Heart right ventricle (tissue), 16 donors: ENCODE results near the gene SIDT2. TPM values are rescaled to one million over a fixed set of nuclear protein-coding genes. Genes with fewer than 3 reads are reported as not detected.
A peak's percentile ranks its signal among the peaks of the same experiment; 100 is the strongest.

Experiments used
- ATAC-seq, 8 donors: fragments of 200-7000 bp; cut with Tn5 transposase; one replicate each; pipeline ENCODE4 v1.9.1; 2020; ENCODE audit warnings: mild to moderate bottlenecking in 8 of 8, moderate library complexity in 8 of 8, moderate number of reproducible peaks in 1 of 8
- DNase-seq, 2 donors: peaks; one replicate each; pipeline ENCODE4 v3.0.0-alpha.2; 2020
- H3K27ac ChIP-seq, 10 donors: fragments of 200-600 bp; sonication (generic) in 2 of 10; one replicate each; pipeline versions ENCODE4 v1.5.0 to v1.8.0; 2020 to 2022; ENCODE audit warnings: mild to moderate bottlenecking in 3 of 10
- H3K27me3 ChIP-seq, 7 donors: fragments of 200-600 bp; one replicate each; pipeline ENCODE4 v1.8.0; 2021 to 2022; ENCODE audit warnings: mild to moderate bottlenecking in 2 of 7
- H3K36me3 ChIP-seq, 9 donors: fragments of 200-600 bp; sonication (generic) in 1 of 9; one replicate each; pipeline versions ENCODE4 v1.5.0 to v1.8.0; 2020 to 2022; ENCODE audit warnings: mild to moderate bottlenecking in 2 of 9
- H3K4me1 ChIP-seq, 9 donors: fragments of 200-600 bp; sonication (generic) in 1 of 9; one replicate each; pipeline versions ENCODE4 v1.5.0 to v1.8.0; 2020 to 2022; ENCODE audit warnings: mild to moderate bottlenecking in 4 of 9
- H3K4me3 ChIP-seq, 10 donors: fragments of 200-600 bp; sonication (generic) in 2 of 10; one replicate each; pipeline versions ENCODE4 v1.5.0 to v1.8.0; 2020 to 2022; ENCODE audit warnings: mild to moderate bottlenecking in 7 of 10, moderate library complexity in 2 of 10
- H3K9me3 ChIP-seq, 11 donors: fragments of 200-600 bp in 10 of 11; sonication (generic) in 2 of 11; one replicate each; pipeline versions ENCODE4 v1.5.0 to v1.8.0; 2013 to 2022; ENCODE audit warnings: mild to moderate bottlenecking in 2 of 11, control low read depth in 1 of 11, moderate library complexity in 1 of 11
- WGBS, 2 donors: extraction: QIAGEN DNeasy Blood & Tissue Kit; methylation state at CpG; one replicate each; pipeline ENCODE4 v1.1.7; 2013; ENCODE audit warnings: inconsistent platforms in 1 of 2; 5-methylcytosine and 5-hydroxymethylcytosine counted together
- intact Hi-C, 10 donors: fragments of 100-400 bp; cut with DNase I; formaldehyde crosslinking; loops; one replicate each; pipeline versions ENCODE4 v1.11.1 to v1.14.2; 2022
- polyA plus RNA-seq, 2 donors: library from polyadenylated mRNA; stranded (reverse); fragments of 200-250 nt; gene quantifications; one replicate each; pipeline ENCODE4 v1.2.3, GENCODE V29; 2013
- total RNA-seq, 10 donors: library from RNA; stranded (reverse); fragmentation: NEBNext Ultra II Directional in 3 of 10; extraction: Animal tissue kit (Norgen Biotek cat#: 25700) in 3 of 10; gene quantifications; one replicate each; pipeline versions ENCODE4 v1.2.1 to v1.2.4, GENCODE V29; 2021 to 2023
- TF ChIP-seq, protein P1 (sequence below), 9 donors: fragments of 200-600 bp; sonication (generic) in 2 of 9; IDR thresholded peaks; one replicate each; pipeline versions ENCODE4 v1.5.0 to v1.8.0; 2021 to 2022; ENCODE audit warnings: antibody characterized with exemption in 9 of 9, mild to moderate bottlenecking in 5 of 9, moderate library complexity in 1 of 9
- donor health status: Arrhythmogenic right ventricular cardiomyopathy.
- donor health status: ischemic (EF 13 %, LVEDD 7.1; RV severe dilation, severe dysfunction).
- donor health status: healthy with polysubstance abuse.
- donor health status: DM: no; HTN: yes; CAD: no.
- donor health status: DM: no; HTN: no; CAD: no.
- donor health status: ischemic (EF 25% LVEDD 6.9; RV normal size, moderate dysfunction).
- donor health status: ischemic (EF 25% LVEDD 5.7; RV mildly dilated, moderate dysfunction).
- donor health status: healthy.
- donor health status: DM: yes; HTN: yes; CAD: no.
- donor health status: Ischemic cardiomyopathy.
- donor health status: ischemic (EF 35%, LVEDD 5.7; RV mildly dilated, moderate dysfunction).
- donor health status: nonischemic (EF 11% LVEDD 7.7; RV severe dilation, severe dysfunction).
- donor health status: DM: yes; HTN: yes; CAD: no.
- donor health status: PGD.
- donor health status: ischemic (EF 29% LVEDD 5.4; RV normal size, mild dysfunction).
- donor health status: nonischemic (EF 23%, LVEDD 6.1; RV moderate dilation, normal function).

SIDT2 gene
- total and polyA plus RNA-seq, 12 donors: 13.0 to 33.6 (median 22.0) TPM

DNA sequence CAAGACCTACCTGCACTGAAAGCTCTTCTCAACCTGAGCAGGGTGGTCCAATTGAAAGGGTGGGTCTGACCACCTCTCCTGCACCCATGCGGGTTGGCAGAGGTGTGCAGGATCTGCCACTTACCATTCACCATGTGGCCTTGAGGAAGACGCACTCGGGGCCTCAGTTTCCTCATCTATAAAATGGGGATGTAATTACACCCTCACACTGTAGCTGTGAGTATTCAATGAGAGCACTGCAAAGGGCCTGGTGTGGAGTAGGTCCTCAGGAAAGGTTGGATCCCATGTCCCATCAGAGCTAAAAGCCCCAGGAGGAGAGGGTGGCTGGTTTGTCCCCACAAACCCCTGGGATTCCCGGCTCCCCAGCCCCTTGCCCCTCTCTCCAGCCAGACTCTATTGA lies 20.1 kb downstream of the SIDT2 start:
- DNase-seq: peak in 1 of 2 donors; percentile 4
- H3K4me3 ChIP-seq: peak overlapping the region in 9 of 10 donors; percentile 40 to 65 (median 46)
- peaks cover 0 to 55% (median 27%) of the 10 kb centered on the region in 9 donors for H3K4me1 ChIP-seq
- 63 to 67% methylated on average over 4 of the region's 4 CpGs for WGBS, 2 donors
- peaks cover 0 to 51% (median 11%) of the 10 kb centered on the region in 9 donors for H3K36me3 ChIP-seq
- no peaks in the 10 kb centered on the region for H3K9me3 ChIP-seq
- TF ChIP-seq, protein P1, sequence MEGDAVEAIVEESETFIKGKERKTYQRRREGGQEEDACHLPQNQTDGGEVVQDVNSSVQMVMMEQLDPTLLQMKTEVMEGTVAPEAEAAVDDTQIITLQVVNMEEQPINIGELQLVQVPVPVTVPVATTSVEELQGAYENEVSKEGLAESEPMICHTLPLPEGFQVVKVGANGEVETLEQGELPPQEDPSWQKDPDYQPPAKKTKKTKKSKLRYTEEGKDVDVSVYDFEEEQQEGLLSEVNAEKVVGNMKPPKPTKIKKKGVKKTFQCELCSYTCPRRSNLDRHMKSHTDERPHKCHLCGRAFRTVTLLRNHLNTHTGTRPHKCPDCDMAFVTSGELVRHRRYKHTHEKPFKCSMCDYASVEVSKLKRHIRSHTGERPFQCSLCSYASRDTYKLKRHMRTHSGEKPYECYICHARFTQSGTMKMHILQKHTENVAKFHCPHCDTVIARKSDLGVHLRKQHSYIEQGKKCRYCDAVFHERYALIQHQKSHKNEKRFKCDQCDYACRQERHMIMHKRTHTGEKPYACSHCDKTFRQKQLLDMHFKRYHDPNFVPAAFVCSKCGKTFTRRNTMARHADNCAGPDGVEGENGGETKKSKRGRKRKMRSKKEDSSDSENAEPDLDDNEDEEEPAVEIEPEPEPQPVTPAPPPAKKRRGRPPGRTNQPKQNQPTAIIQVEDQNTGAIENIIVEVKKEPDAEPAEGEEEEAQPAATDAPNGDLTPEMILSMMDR (IDR thresholded peaks at IDR 0.05): no peak
- peak in 3 of 8 donors; percentile 0 to 1 (median 1) for ATAC-seq
- no peaks in the 10 kb centered on the region for H3K27me3 ChIP-seq
- H3K27ac ChIP-seq: peak overlapping the region; percentile 44 to 92 (median 84)
- intact Hi-C loops: loop anchor here in 1 of 10 donors (2.0 kb wide), 1 partner anchor 16 kb away; no protein-coding TSS in a partner anchor

GRCh38 chr11:117199053-117199915 lies 20.7 kb downstream of the SIDT2 start, which contains the start of gene TAGLN:
TAGLN (plus strand) TSS chr11:117199370; CDS start chr11:117203014, 3,644 bp downstream.
- Histone ChIP-seq H3K27me3 (no peaks in the 10 kb centered on the region), H3K4me1 (peaks cover 1 to 62% (median 31%) of the 10 kb centered on the region in 9 donors), H3K9me3 (no peaks in the 10 kb centered on the region), H3K36me3 (peaks cover 0 to 51% (median 10%) of the 10 kb centered on the region in 9 donors), H3K4me3 (peak within 1 kb of the TSS; percentile 10 to 65 (median 46)), H3K27ac (peak within 1 kb of the TSS; percentile 70 to 92 (median 84))
- TF ChIP-seq, protein P1 (IDR thresholded peaks at IDR 0.05): no peak
- intact Hi-C loops: loop anchor here in 1 of 10 donors (2.0 kb wide), 1 partner anchor 16 kb away; no protein-coding TSS in a partner anchor
- peak; percentile 69 to 87 (median 81) for ATAC-seq
- DNase-seq: peak; percentile 78 to 80
- WGBS, 2 donors: 17 to 19% methylated on average over 34 of the region's 34 CpGs

DNA sequence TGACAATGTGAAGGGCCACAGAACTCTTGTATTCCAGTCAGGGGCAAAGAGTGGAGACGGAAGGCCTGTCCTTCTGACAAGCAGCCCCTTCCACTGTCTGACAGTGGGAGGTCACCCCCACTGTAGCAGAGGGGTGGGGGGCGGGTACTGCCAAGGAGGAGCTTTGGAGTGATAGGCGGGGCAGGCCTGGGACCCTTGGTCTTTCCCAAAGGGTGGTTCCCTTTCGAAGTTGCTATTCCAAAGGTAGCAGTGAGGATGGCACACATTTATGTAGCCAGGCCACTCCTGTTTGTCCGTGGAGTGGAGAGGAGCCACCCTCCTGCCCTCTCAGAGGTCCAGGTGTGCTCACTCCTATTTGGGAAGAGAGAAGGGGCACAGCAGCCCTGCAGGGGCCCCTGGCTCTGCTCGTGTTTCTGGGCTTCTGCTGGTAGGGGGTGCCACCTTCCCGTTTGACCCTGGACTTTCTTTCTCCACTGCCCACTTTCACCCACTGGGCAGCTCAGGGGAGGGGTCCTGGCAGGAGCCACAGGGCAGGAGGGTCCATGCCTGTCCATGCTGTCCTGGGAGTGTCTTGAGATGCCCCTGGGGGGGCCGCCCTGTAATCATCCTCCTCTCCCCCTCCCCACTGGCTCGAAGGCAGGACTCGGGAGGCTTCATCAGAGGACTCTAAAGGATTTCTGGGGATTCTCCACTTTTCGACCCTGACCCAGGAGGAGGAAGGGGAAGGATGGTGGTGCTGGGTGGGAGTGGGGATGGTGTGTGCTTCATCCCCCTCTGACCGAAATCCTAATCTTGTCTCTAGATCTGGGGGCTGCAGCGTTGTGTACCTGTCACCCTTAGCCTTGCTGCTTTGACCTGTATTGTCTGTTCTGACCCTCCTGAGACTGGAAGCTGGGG lies 21.6 kb downstream of the SIDT2 start:
- ATAC-seq: peak in 5 of 8 donors; percentile 1 to 6 (median 3)
- peak in 1 of 2 donors; percentile 13 for DNase-seq
- intact Hi-C loops: loop anchor here in 1 of 10 donors (2.0 kb wide), 1 partner anchor 17 kb away; no protein-coding TSS in a partner anchor

More for the DNA sequence above, 21.6 kb downstream of the SIDT2 start:
- Histone ChIP-seq H3K27me3 (no peaks in the 10 kb centered on the region), H3K9me3 (no peaks in the 10 kb centered on the region), H3K27ac (peak overlapping the region; percentile 50 to 92 (median 84)), H3K36me3 (peaks cover 0 to 52% (median 10%) of the 10 kb centered on the region in 9 donors), H3K4me1 (peaks cover 6 to 71% (median 40%) of the 10 kb centered on the region in 9 donors), H3K4me3 (peak overlapping the region; percentile 10 to 65 (median 46))
- WGBS, 2 donors: 57 to 59% methylated on average over 13 of the region's 13 CpGs
- TF ChIP-seq, protein P1 (IDR thresholded peaks at IDR 0.05): no peak
